ENCODE measurements around the gene ELMO1.
"Not testable (repeated sequence)": the region's sequence is repeated elsewhere in the genome, so short reads cannot be mapped to it uniquely, and the experiment has no call there.

The ELMO1 gene

GRCh38 chr7:37160656-37161055, 288.0 kb downstream of the ELMO1 start:
- no peak for DNase-seq

GRCh38 chr7:37153376-37153775, 295.3 kb downstream of the ELMO1 start:
- DNase-seq = no peak

- no peak for DNase-seq
These were observed 296.8 kb downstream of the ELMO1 start for GRCh38 chr7:37151741-37152413.

GRCh38 chr7:37150856-37151255, 297.8 kb downstream of the ELMO1 start:
- DNase-seq = no peak

GRCh38 chr7:37150180-37150579, 298.5 kb downstream of the ELMO1 start:
- DNase-seq = no peak

- DNase-seq = no peak
These were observed 298.9 kb downstream of the ELMO1 start for GRCh38 chr7:37149773-37150124.

- DNase-seq = no peak
These were observed 299.5 kb downstream of the ELMO1 start for GRCh38 chr7:37149051-37149772.

GRCh38 chr7:37145682-37146081, 303.0 kb downstream of the ELMO1 start:
- DNase-seq = no peak

- DNase-seq = no peak
These were observed 304.2 kb downstream of the ELMO1 start for GRCh38 chr7:37144423-37144822.

GRCh38 chr7:37142958-37143357, 305.7 kb downstream of the ELMO1 start:
- no peak for DNase-seq

GRCh38 chr7:37141742-37142141, 306.9 kb downstream of the ELMO1 start:
- no peak for DNase-seq

GRCh38 chr7:37133902-37134301, 314.8 kb downstream of the ELMO1 start:
- DNase-seq = not testable (repeated sequence)

GRCh38 chr7:37131855-37132254, 316.8 kb downstream of the ELMO1 start:
- no peak for DNase-seq

- DNase-seq = no peak
These were observed 319.6 kb downstream of the ELMO1 start for GRCh38 chr7:37129035-37129425.

- DNase-seq = no peak
These were observed 320.2 kb downstream of the ELMO1 start for GRCh38 chr7:37128327-37129034.

- no peak for DNase-seq
These were observed 329.3 kb downstream of the ELMO1 start for GRCh38 chr7:37119296-37119860.

- DNase-seq = no peak
These were observed 330.7 kb downstream of the ELMO1 start for GRCh38 chr7:37118004-37118403.

GRCh38 chr7:37117292-37117691, 331.4 kb downstream of the ELMO1 start:
- DNase-seq = no peak

- DNase-seq = no peak
These were observed 332.5 kb downstream of the ELMO1 start for GRCh38 chr7:37116093-37116701.

GRCh38 chr7:37113661-37114355, 334.9 kb downstream of the ELMO1 start:
- DNase-seq = no peak

- no peak for DNase-seq
These were observed 335.8 kb downstream of the ELMO1 start for GRCh38 chr7:37112876-37113275.

- DNase-seq = no peak
These were observed 336.4 kb downstream of the ELMO1 start for GRCh38 chr7:37112218-37112617.

GRCh38 chr7:37111459-37111858, 337.2 kb downstream of the ELMO1 start:
- DNase-seq = no peak
